H1 (cell line): Measurements from ENCODE around the gene CAVIN2. TPM values are rescaled to one million over a fixed set of nuclear protein-coding genes. Genes with fewer than 3 reads are reported as not detected.

ENCODE experiments used
- CEBPB ChIP-seq: IDR thresholded peaks from 2 replicates; pipeline ENCODE4 v1.6.1; 2012; ENCODE audit warnings: low read depth, low read length
- CHD7 ChIP-seq: fragments of 300-600 bp; sonication (generic); IDR thresholded peaks from 2 replicates; pipeline ENCODE4 v1.7.1; 2012; ENCODE audit warnings: low read length, moderate library complexity, mild to moderate bottlenecking, inconsistent platforms; ENCODE audit not compliant: insufficient replicate concordance
- HDAC6 ChIP-seq: IDR thresholded peaks from one replicate; pipeline ENCODE4 v1.7.1; 2012; ENCODE audit warnings: low read depth, mild to moderate bottlenecking, inconsistent platforms, low read length, moderate library complexity
- RAD21 ChIP-seq, 2 experiments: IDR thresholded peaks in 1 of 2; conservative IDR thresholded peaks in 1 of 2; 2 replicates each; pipeline ENCODE4 v1.6.1; 2011; ENCODE audit warnings: low read depth in 2 of 2, low read length in 2 of 2, improper control_type of control experiment in 1 of 2, inconsistent platforms in 1 of 2, mild to moderate bottlenecking in 1 of 2, moderate library complexity in 1 of 2
- SIN3A ChIP-seq, 2 experiments: IDR thresholded peaks in 1 of 2; conservative IDR thresholded peaks in 1 of 2; 2 replicates each; pipeline ENCODE4 v1.6.1; 2011 to 2012; ENCODE audit warnings: low read length in 2 of 2, improper control_type of control experiment in 1 of 2, low read depth in 1 of 2, mild to moderate bottlenecking in 1 of 2
- SP1 ChIP-seq: IDR thresholded peaks from 2 replicates; pipeline ENCODE4 v1.6.1; 2011; ENCODE audit warnings: low read depth, low read length
- TAF1 ChIP-seq: IDR thresholded peaks from 2 replicates; pipeline ENCODE4 v1.6.1; 2011; ENCODE audit warnings: mild to moderate bottlenecking, low read depth, low read length
- polyA plus RNA-seq, 7 experiments: library from polyadenylated mRNA; depleted of rRNA in 3 of 7; stranded (reverse) in 5 of 7; unstranded in 2 of 7; fragments of >200 nt in 5 of 7; fragments of 200-250 nt in 2 of 7; gene quantifications; 1 replicate in 5 of 7; 2 replicates in 1 of 7; 4 replicates in 1 of 7; pipeline versions ENCODE4 v1.2.1 to v1.2.3, GENCODE V29; 2011 to 2013; ENCODE audit warnings: missing spikeins in 2 of 7, mixed read lengths in 2 of 7
- total RNA-seq: library from RNA; stranded (reverse); fragmentation: NEBNext Ultra II Directional; extraction: Animal tissue kit (Norgen Biotek cat#: 25700); gene quantifications from 2 replicates; pipeline ENCODE4 v1.2.1, GENCODE V29; 2021
- TF ChIP-seq, protein P1 (sequence below): IDR thresholded peaks from 2 replicates; pipeline ENCODE4 v1.6.1; 2011; ENCODE audit warnings: low read depth, mild to moderate bottlenecking, low read length; ENCODE audit not compliant: insufficient read depth

Gene CAVIN2
- total and polyA plus RNA-seq, 2 of the 8 experiments (the other 6 are each of a cell fraction or from before 2014, with no cell fraction given) = 0.03 TPM; not detected in 1

- TF ChIP-seq CHD7 (no peak), CEBPB (no peak), HDAC6 (no peak), SP1 (no peak), RAD21 (IDR thresholded peaks at IDR 0.05 in 1 of 2, conservative IDR thresholded peaks at IDR 0.05 in 1 of 2; ENCODE audit: low read depth in 2 of 2, low read length in 2 of 2) (no peak), SIN3A (conservative IDR thresholded peaks at IDR 0.05 in 1 of 2, IDR thresholded peaks at IDR 0.05 in 1 of 2; ENCODE audit: low read depth in 1 of 2, low read length in 2 of 2) (no peak), TAF1 (no peak)
- TF ChIP-seq, protein P1, sequence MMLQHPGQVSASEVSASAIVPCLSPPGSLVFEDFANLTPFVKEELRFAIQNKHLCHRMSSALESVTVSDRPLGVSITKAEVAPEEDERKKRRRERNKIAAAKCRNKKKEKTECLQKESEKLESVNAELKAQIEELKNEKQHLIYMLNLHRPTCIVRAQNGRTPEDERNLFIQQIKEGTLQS = no peak
Observed at GRCh38 chr2:191862156-191862775, 15.4 kb upstream of the CAVIN2 start (continued).
